ENCODE results near the gene OBSL1.

The OBSL1 gene

GRCh38 chr2:219527472-219527871 lies 43.9 kb downstream of the OBSL1 start:
- TF ChIP-seq EZH2 (IDR thresholded peaks at IDR 0.05) (no peak), POLR2AphosphoS5 (IDR thresholded peaks at IDR 0.05; ENCODE audit: borderline replicate concordance, low read depth, low read length) (no peak), FOXP2 (optimal IDR thresholded peaks at IDR 0.05; ENCODE audit: control extremely low read depth, extremely low read length, insufficient read depth) (no peak)
- H3K9ac ChIP-seq (ENCODE audit: insufficient read length) = no peak overlapping the region
- no peaks in the 10 kb centered on the region for H3K36me3 ChIP-seq (ENCODE audit: insufficient read depth, low read length)
- no peak overlapping the region for H3K27ac ChIP-seq
- no peak for DNase-seq (ENCODE audit: low read depth, low spot score)
- H3K4me3 ChIP-seq = no peak overlapping the region
- H3K9me3 ChIP-seq (ENCODE audit: low read depth, low read length) = no peaks in the 10 kb centered on the region

GRCh38 chr2:219527076-219527394 lies 44.3 kb downstream of the OBSL1 start:
- no peak for DNase-seq (ENCODE audit: low read depth, low spot score)
- no peak overlapping the region for H3K27ac ChIP-seq
- no peaks in the 10 kb centered on the region for H3K36me3 ChIP-seq (ENCODE audit: insufficient read depth, low read length)

GRCh38 chr2:219526320-219527075 lies 44.8 kb downstream of the OBSL1 start:
- no peak for TF ChIP-seq FOXP2 (optimal IDR thresholded peaks at IDR 0.05; ENCODE audit: control extremely low read depth, extremely low read length, insufficient read depth)
- no peak for TF ChIP-seq EZH2 (IDR thresholded peaks at IDR 0.05)
- TF ChIP-seq POLR2AphosphoS5 (IDR thresholded peaks at IDR 0.05; ENCODE audit: borderline replicate concordance, low read depth, low read length) = no peak
- no peak overlapping the region for H3K4me3 ChIP-seq
- no peak for DNase-seq (ENCODE audit: low read depth, low spot score)
- no peak overlapping the region for H3K9ac ChIP-seq (ENCODE audit: insufficient read length)
- H3K9me3 ChIP-seq (ENCODE audit: low read depth, low read length) = no peaks in the 10 kb centered on the region
- no peaks in the 10 kb centered on the region for H3K36me3 ChIP-seq (ENCODE audit: insufficient read depth, low read length)
- no peak overlapping the region for H3K27ac ChIP-seq

More at GRCh38 chr2:219527076-219527394, 44.3 kb downstream of the OBSL1 start:
- TF ChIP-seq EZH2 (IDR thresholded peaks at IDR 0.05) = no peak
- Histone ChIP-seq H3K9me3 (ENCODE audit: low read depth, low read length) (no peaks in the 10 kb centered on the region), H3K4me3 (no peak overlapping the region), H3K9ac (ENCODE audit: insufficient read length) (no peak overlapping the region)

- Histone ChIP-seq H3K9me3 (ENCODE audit: low read depth, low read length) (no peaks in the 10 kb centered on the region), H3K9ac (ENCODE audit: insufficient read length) (no peak overlapping the region), H3K4me3 (no peak overlapping the region), H3K36me3 (ENCODE audit: insufficient read depth, low read length) (no peaks in the 10 kb centered on the region), H3K27ac (no peak overlapping the region)
- DNase-seq (ENCODE audit: low read depth, low spot score) = no peak
- TF ChIP-seq EZH2 (IDR thresholded peaks at IDR 0.05) (no peak), FOXP2 (optimal IDR thresholded peaks at IDR 0.05; ENCODE audit: control extremely low read depth, extremely low read length, insufficient read depth) (no peak), POLR2AphosphoS5 (IDR thresholded peaks at IDR 0.05; ENCODE audit: borderline replicate concordance, low read depth, low read length) (no peak)
Observed at GRCh38 chr2:219525533-219526232, 45.7 kb downstream of the OBSL1 start.

- Histone ChIP-seq H3K9me3 (ENCODE audit: low read depth, low read length) (no peaks in the 10 kb centered on the region), H3K27ac (no peak overlapping the region), H3K9ac (ENCODE audit: insufficient read length) (no peak overlapping the region), H3K36me3 (ENCODE audit: insufficient read depth, low read length) (no peaks in the 10 kb centered on the region), H3K4me3 (no peak overlapping the region)
- no peak for DNase-seq (ENCODE audit: low read depth, low spot score)
- TF ChIP-seq FOXP2 (optimal IDR thresholded peaks at IDR 0.05; ENCODE audit: control extremely low read depth, extremely low read length, insufficient read depth) (no peak), POLR2AphosphoS5 (IDR thresholded peaks at IDR 0.05; ENCODE audit: borderline replicate concordance, low read depth, low read length) (no peak)
Observed at GRCh38 chr2:219524817-219525216, 46.5 kb downstream of the OBSL1 start.

GRCh38 chr2:219523031-219523671 lies 48.2 kb downstream of the OBSL1 start:
- no peaks in the 10 kb centered on the region for H3K9me3 ChIP-seq (ENCODE audit: low read depth, low read length)
- H3K9ac ChIP-seq (ENCODE audit: insufficient read length) = no peak overlapping the region
- no peak overlapping the region for H3K4me3 ChIP-seq
- H3K36me3 ChIP-seq (ENCODE audit: insufficient read depth, low read length) = no peaks in the 10 kb centered on the region
- no peak for TF ChIP-seq POLR2AphosphoS5 (IDR thresholded peaks at IDR 0.05; ENCODE audit: borderline replicate concordance, low read depth, low read length)
- no peak for TF ChIP-seq EZH2 (IDR thresholded peaks at IDR 0.05)
- no peak for TF ChIP-seq FOXP2 (optimal IDR thresholded peaks at IDR 0.05; ENCODE audit: control extremely low read depth, extremely low read length, insufficient read depth)
- no peak for DNase-seq (ENCODE audit: low read depth, low spot score)
- H3K27ac ChIP-seq = no peak overlapping the region

GRCh38 chr2:219522111-219523030 lies 49.0 kb downstream of the OBSL1 start:
- Histone ChIP-seq H3K9me3 (ENCODE audit: low read depth, low read length) (no peaks in the 10 kb centered on the region), H3K36me3 (ENCODE audit: insufficient read depth, low read length) (no peaks in the 10 kb centered on the region), H3K9ac (ENCODE audit: insufficient read length) (no peak overlapping the region), H3K4me3 (no peak overlapping the region), H3K27ac (no peak overlapping the region)
- DNase-seq (ENCODE audit: low read depth, low spot score) = no peak
- TF ChIP-seq POLR2AphosphoS5 (IDR thresholded peaks at IDR 0.05; ENCODE audit: borderline replicate concordance, low read depth, low read length) = no peak

Data from SK-N-MC (cell line).